KMS-11 (cell line): ENCODE measurements around the gene ERICH6B.

ENCODE experiments used
- H2AFZ ChIP-seq: fragments of 200-600 bp; sonication (generic); 2 replicates; pipeline ENCODE4 v1.6.1; 2016; ENCODE audit warnings: antibody characterized with exemption, mixed run types, low read depth
- H3K27ac ChIP-seq: fragments of 200-600 bp; sonication (generic); 2 replicates; pipeline ENCODE4 v1.6.1; 2016; ENCODE audit warnings: mild to moderate bottlenecking, mixed run types
- H3K27me3 ChIP-seq: fragments of 200-600 bp; sonication (generic); 2 replicates; pipeline ENCODE4 v1.6.1; 2017; ENCODE audit warnings: mild to moderate bottlenecking, low read depth, mixed run types, moderate library complexity; ENCODE audit not compliant: insufficient read depth
- H3K36me3 ChIP-seq: fragments of 200-600 bp; sonication (generic); 2 replicates; pipeline ENCODE4 v1.6.1; 2017; ENCODE audit warnings: mild to moderate bottlenecking, mixed run types; ENCODE audit not compliant: insufficient read depth
- H3K4me1 ChIP-seq: fragments of 200-600 bp; sonication (generic); 2 replicates; pipeline ENCODE4 v1.6.1; 2016; ENCODE audit warnings: mild to moderate bottlenecking, low read depth, mixed run types; ENCODE audit not compliant: poor library complexity, severe bottlenecking
- H3K4me2 ChIP-seq: fragments of 200-600 bp; sonication (generic); 2 replicates; pipeline ENCODE4 v1.7.0; 2016; ENCODE audit warnings: mild to moderate bottlenecking, mixed run types
- H3K4me3 ChIP-seq: fragments of 200-600 bp; sonication (generic); IDR thresholded peaks from 2 replicates; pipeline ENCODE4 v1.6.1; 2017; ENCODE audit warnings: low read depth, low read length, mixed read lengths; ENCODE audit not compliant: insufficient read depth
- H3K79me2 ChIP-seq: fragments of 200-600 bp; sonication (generic); 2 replicates; pipeline ENCODE4 v1.6.1; 2016; ENCODE audit warnings: low read depth, mixed run types; ENCODE audit not compliant: insufficient read depth
- H3K9ac ChIP-seq: fragments of 200-600 bp; sonication (generic); 2 replicates; pipeline ENCODE4 v1.6.1; 2016; ENCODE audit warnings: mild to moderate bottlenecking, mixed run types
- H4K20me1 ChIP-seq: fragments of 200-600 bp; sonication (generic); 2 replicates; pipeline ENCODE4 v1.6.1; 2016; ENCODE audit warnings: mild to moderate bottlenecking, mixed run types; ENCODE audit not compliant: insufficient read depth
- TF ChIP-seq, protein P1 (sequence below): fragments of 200-600 bp; sonication (generic); conservative IDR thresholded peaks from 2 replicates; pipeline ENCODE4 v1.6.1; 2017; ENCODE audit warnings: low read depth, mild to moderate bottlenecking, antibody characterized with exemption, low read length, moderate library complexity, mixed read lengths

The ERICH6B gene

DNA sequence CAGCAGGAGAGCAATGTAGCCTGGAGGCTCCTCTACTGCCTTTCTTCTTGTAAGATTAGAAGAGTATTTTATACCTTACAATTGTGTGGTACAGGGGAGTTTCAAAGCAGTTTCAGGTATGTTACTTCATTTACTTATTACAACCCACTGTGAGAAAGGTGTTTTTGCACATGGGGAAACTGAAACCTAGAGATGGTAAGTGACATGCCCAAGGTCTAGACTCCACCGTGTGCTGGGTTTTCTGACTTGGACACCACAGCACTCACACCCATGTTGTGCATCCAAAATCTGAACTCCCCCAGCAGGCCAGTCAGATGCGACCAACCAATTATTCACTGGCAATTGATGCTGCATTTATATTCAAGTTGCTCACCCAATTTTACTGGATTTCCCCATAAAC, 22.8 kb downstream of the ERICH6B start:
- no peak overlapping the region for H3K4me3 ChIP-seq
- peaks cover 6% of the 10 kb centered on the region for H3K4me1 ChIP-seq
- H3K4me2 ChIP-seq = no peak overlapping the region
- no peaks in the 10 kb centered on the region for H3K79me2 ChIP-seq
- no peaks in the 10 kb centered on the region for H4K20me1 ChIP-seq
- TF ChIP-seq, protein P1, sequence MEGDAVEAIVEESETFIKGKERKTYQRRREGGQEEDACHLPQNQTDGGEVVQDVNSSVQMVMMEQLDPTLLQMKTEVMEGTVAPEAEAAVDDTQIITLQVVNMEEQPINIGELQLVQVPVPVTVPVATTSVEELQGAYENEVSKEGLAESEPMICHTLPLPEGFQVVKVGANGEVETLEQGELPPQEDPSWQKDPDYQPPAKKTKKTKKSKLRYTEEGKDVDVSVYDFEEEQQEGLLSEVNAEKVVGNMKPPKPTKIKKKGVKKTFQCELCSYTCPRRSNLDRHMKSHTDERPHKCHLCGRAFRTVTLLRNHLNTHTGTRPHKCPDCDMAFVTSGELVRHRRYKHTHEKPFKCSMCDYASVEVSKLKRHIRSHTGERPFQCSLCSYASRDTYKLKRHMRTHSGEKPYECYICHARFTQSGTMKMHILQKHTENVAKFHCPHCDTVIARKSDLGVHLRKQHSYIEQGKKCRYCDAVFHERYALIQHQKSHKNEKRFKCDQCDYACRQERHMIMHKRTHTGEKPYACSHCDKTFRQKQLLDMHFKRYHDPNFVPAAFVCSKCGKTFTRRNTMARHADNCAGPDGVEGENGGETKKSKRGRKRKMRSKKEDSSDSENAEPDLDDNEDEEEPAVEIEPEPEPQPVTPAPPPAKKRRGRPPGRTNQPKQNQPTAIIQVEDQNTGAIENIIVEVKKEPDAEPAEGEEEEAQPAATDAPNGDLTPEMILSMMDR = no peak
- H3K27ac ChIP-seq = no peak overlapping the region
- no peak overlapping the region for H3K9ac ChIP-seq
- no peaks in the 10 kb centered on the region for H3K36me3 ChIP-seq
- H2AFZ ChIP-seq = no peak overlapping the region
- H3K27me3 ChIP-seq = no peaks in the 10 kb centered on the region

DNA sequence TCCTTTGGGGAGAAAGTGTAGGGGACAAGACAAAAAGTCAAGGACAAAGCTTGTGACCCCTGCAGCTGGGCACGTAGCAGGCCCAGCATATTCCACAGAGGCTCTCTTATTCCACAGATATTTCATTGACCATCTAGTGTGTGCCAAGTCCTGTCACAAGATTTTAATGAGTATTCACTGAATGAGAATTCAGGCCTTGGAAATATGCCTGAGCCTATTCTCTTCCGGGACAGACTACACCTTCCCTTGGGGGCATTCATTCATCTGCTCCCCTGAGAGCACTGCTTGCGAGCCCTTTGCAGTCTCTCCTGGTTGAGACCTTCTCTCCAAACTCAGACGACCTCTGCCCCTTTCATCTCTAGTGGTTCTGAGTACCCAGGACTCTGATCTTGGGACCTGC, 25.5 kb downstream of the ERICH6B start:
- no peaks in the 10 kb centered on the region for H4K20me1 ChIP-seq
- no peak overlapping the region for H3K9ac ChIP-seq
- H2AFZ ChIP-seq = no peak overlapping the region
- no peaks in the 10 kb centered on the region for H3K27me3 ChIP-seq
- no peaks in the 10 kb centered on the region for H3K36me3 ChIP-seq
- no peak overlapping the region for H3K27ac ChIP-seq
- H3K4me1 ChIP-seq = peaks cover 6% of the 10 kb centered on the region
- TF ChIP-seq, protein P1 = no peak
- no peaks in the 10 kb centered on the region for H3K79me2 ChIP-seq
- H3K4me3 ChIP-seq = no peak overlapping the region
- H3K4me2 ChIP-seq = no peak overlapping the region

DNA sequence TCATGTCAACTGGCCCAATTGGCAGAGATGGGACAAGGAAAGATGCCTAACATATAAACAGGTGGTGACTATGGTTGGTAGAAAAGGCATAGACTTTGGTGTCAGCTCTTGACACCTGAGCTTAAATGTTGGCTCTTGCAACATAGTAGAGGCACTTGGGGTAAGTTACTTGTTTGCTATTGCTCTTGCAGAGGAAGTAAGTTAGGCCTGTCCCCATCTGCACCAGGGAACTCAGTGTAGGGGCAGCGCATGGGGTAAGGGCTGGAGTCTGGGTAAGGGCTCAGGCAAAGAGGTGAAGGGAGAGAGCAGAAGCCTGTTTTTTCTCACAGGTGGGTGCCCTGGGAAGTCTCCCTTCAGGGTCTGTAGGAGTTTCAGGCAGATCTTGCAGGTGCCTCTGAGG, 27.6 kb downstream of the ERICH6B start:
- no peaks in the 10 kb centered on the region for H3K36me3 ChIP-seq
- no peak overlapping the region for H3K9ac ChIP-seq
- no peak overlapping the region for H3K4me3 ChIP-seq
- H3K27me3 ChIP-seq = no peaks in the 10 kb centered on the region
- TF ChIP-seq, protein P1 = no peak
- no peaks in the 10 kb centered on the region for H4K20me1 ChIP-seq
- no peak overlapping the region for H2AFZ ChIP-seq
- no peak overlapping the region for H3K27ac ChIP-seq
- H3K4me2 ChIP-seq = no peak overlapping the region
- H3K4me1 ChIP-seq = peaks cover 5% of the 10 kb centered on the region
- no peaks in the 10 kb centered on the region for H3K79me2 ChIP-seq

DNA sequence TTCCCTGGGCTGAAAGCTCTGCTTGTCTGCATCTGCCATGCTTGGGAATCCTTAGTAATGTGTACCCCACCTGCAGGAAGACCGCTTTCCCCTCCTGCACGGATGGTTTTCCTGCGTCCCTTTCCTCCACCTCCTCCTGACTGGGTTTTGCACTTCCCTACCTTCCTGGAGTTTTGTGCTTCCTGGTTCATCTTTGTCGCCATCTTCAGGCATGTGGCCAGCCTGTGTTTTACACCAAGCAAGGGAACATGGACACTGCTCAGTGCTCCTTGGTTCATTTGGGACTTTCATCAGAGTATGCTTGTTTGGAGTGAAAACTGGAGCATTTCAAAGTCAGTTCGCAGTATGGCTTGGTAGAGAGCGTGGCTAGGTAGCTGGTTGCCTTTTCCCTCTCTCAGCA, 30.7 kb downstream of the ERICH6B start:
- Histone ChIP-seq H3K4me3 (no peak overlapping the region), H3K4me1 (no peaks in the 10 kb centered on the region), H3K4me2 (no peak overlapping the region), H3K79me2 (no peaks in the 10 kb centered on the region), H3K27ac (no peak overlapping the region), H3K36me3 (no peaks in the 10 kb centered on the region), H4K20me1 (no peaks in the 10 kb centered on the region), H3K27me3 (no peaks in the 10 kb centered on the region), H3K9ac (no peak overlapping the region), H2AFZ (no peak overlapping the region)
- TF ChIP-seq, protein P1 = no peak
